K562 (cell line): ENCODE results near the gene ARHGAP22. TPM values are rescaled to one million over a fixed set of nuclear protein-coding genes. Genes with fewer than 3 reads are reported as not detected.

Experiments used
- ARID3B ChIP-seq: fragments of 250-450 bp; sonication (Bioruptor Pico); IDR thresholded peaks from 2 replicates; pipeline ENCODE4 v1.4.0; 2020; ENCODE audit warnings: borderline replicate concordance
- ARNT ChIP-seq, 2 experiments: fragments of 450-650 bp; IDR thresholded peaks; 2 replicates each; pipeline ENCODE4 v1.6.1; 2016; ENCODE audit warnings: mild to moderate bottlenecking in 1 of 2
- CAMTA2 ChIP-seq: fragments of 250-450 bp; sonication (Bioruptor Pico); conservative IDR thresholded peaks from 2 replicates; pipeline ENCODE4 v1.5.1; 2022
- CREB5 ChIP-seq: fragments of 250-450 bp; sonication (Bioruptor Pico); IDR thresholded peaks from 2 replicates; pipeline ENCODE4 v1.5.0; 2020; ENCODE audit warnings: mild to moderate bottlenecking
- CREBBP ChIP-seq: IDR thresholded peaks from one replicate; pipeline ENCODE4 v1.6.1; 2012; ENCODE audit warnings: low read depth, mild to moderate bottlenecking, control low read depth, inconsistent platforms, low read length
- E2F8 ChIP-seq: fragments of 450-650 bp; IDR thresholded peaks from 2 replicates; pipeline ENCODE4 v1.7.1; 2018; ENCODE audit warnings: mild to moderate bottlenecking, low read depth; ENCODE audit not compliant: partially characterized antibody
- ELK1 ChIP-seq: sonication (generic); formaldehyde crosslinking; IDR thresholded peaks from 2 replicates; pipeline ENCODE4 v1.8.1; 2022; ENCODE audit warnings: missing genetic modification reagents
- KHSRP ChIP-seq: fragments of 450-650 bp; IDR thresholded peaks from 2 replicates; pipeline ENCODE4 v1.6.1; 2017
- KLF13 ChIP-seq: fragments of 450-650 bp; IDR thresholded peaks from 2 replicates; pipeline ENCODE4 v1.6.1; 2016; ENCODE audit warnings: missing genetic modification characterization, low read depth, mild to moderate bottlenecking, missing compliant biosample characterization, moderate library complexity, borderline replicate concordance
- MAFG ChIP-seq: fragments of 450-650 bp; conservative IDR thresholded peaks from 2 replicates; pipeline ENCODE4 v1.6.1; 2016; ENCODE audit warnings: missing genetic modification characterization, missing compliant biosample characterization
- MLLT1 ChIP-seq, 2 experiments: fragments of 450-650 bp; IDR thresholded peaks; 2 replicates each; pipeline ENCODE4 v1.6.1; 2016
- RBM22 ChIP-seq: fragments of 200-400 bp; formaldehyde crosslinking; IDR thresholded peaks from 2 replicates; pipeline ENCODE4 v1.6.1; 2018; ENCODE audit warnings: low read length, low read depth; ENCODE audit not compliant: poor library complexity, severe bottlenecking
- ZKSCAN8 ChIP-seq: fragments of 200-800 bp; sonication (Bioruptor generic); IDR thresholded peaks from 2 replicates; pipeline ENCODE4 v1.6.1; 2016; ENCODE audit warnings: missing genetic modification characterization, missing compliant biosample characterization
- ZNF146 ChIP-seq: IDR thresholded peaks from one replicate; pipeline ENCODE4 v1.6.1; 2018; ENCODE audit warnings: missing compliant biosample characterization; ENCODE audit not compliant: unreplicated experiment
- ZNF639 ChIP-seq, 2 experiments: fragments of 200-800 bp in 1 of 2; sonication (Bioruptor generic) in 1 of 2; sonication (generic) in 1 of 2; formaldehyde crosslinking in 1 of 2; IDR thresholded peaks in 1 of 2; conservative IDR thresholded peaks in 1 of 2; 2 replicates each; pipeline versions ENCODE4 v1.5.0 to v1.6.1; 2016 to 2020; ENCODE audit warnings: missing compliant biosample characterization in 1 of 2, missing genetic modification characterization in 1 of 2, missing genetic modification reagents in 1 of 2
- polyA plus RNA-seq, 8 experiments: library from polyadenylated mRNA; depleted of rRNA in 4 of 8; stranded (reverse) in 5 of 8; unstranded in 3 of 8; fragments of >200 nt; fragmentation: Nextera tagmentation in 2 of 8; fragmentation: Illumina TruSeq in 1 of 8; extraction: Ambion mirVana in 2 of 8; extraction: Trizol in 1 of 8; gene quantifications; 2 replicates each; pipeline versions ENCODE4 v1.2.1 to v1.2.3, GENCODE V29; 2011 to 2014; ENCODE audit warnings: inconsistent platforms in 1 of 8, missing spikeins in 1 of 8
- total RNA-seq, 7 experiments: library from RNA; depleted of rRNA in 6 of 7; stranded (reverse); fragments of >200 nt in 6 of 7; fragmentation: Illumina TruSeq in 2 of 7; extraction: Trizol in 2 of 7; gene quantifications; 2 replicates each; pipeline versions ENCODE4 v1.2.1 to v1.2.3, GENCODE V29; 2011 to 2021; ENCODE audit warnings: low replicate concordance in 1 of 7

ARHGAP22 gene
- total and polyA plus RNA-seq, 9 of the 15 experiments (the other 6 are each of a cell fraction or from before 2014, with no cell fraction given), result 1.3 to 28.1 (median 12.7) TPM

GRCh38 chr10:48444266-48444665, 160.6 kb downstream of the ARHGAP22 start (continued):
- TF ChIP-seq ARID3B (CRISPR knock-in tag) (no peak), MLLT1 (IDR thresholded peaks at IDR 0.05) (no peak), CREB5 (CRISPR knock-in tag) (no peak), KHSRP (no peak), MAFG (0 out of 2 replicates have a peak, but pooled peaks have one; percentile 24), ELK1 (CRISPR knock-in tag) (no peak), ZNF146 (CRISPR knock-in tag) (no peak), ZNF639 (CRISPR knock-in tag; conservative IDR thresholded peaks at IDR 0.05 in 1 of 2, IDR thresholded peaks at IDR 0.05 in 1 of 2) (no peak), KLF13 (tag) (no peak), CREBBP (no peak), RBM22 (no peak), CAMTA2 (CRISPR knock-in tag) (no peak), ZKSCAN8 (no peak), ARNT (IDR thresholded peaks at IDR 0.05) (no peak), E2F8 (no peak)
